AG04449 (cell line): Measurements from ENCODE around the gene BRD7.

ENCODE experiments used
- CTCF ChIA-PET: fragments of 350-600 bp; formaldehyde crosslinking; extraction: SDS; loops from one replicate; lab custom pipeline; 2021; ENCODE audit warnings: antibody characterized with exemption; lab: Yijun Ruan, JAX
- POLR2A ChIA-PET: fragments of 400-600, 350-600 bp; formaldehyde crosslinking; extraction: SDS; loops from one replicate; lab custom pipeline; 2020; ENCODE audit warnings: antibody characterized with exemption, inconsistent platforms; lab: Yijun Ruan, JAX
- DNase-seq: peaks from one replicate; pipeline ENCODE4 v3.0.0-alpha.2; 2010; ENCODE audit warnings: low read depth, low spot score
- H3K4me3 ChIP-seq: 2 replicates; pipeline ENCODE4 v1.5.1; 2011; ENCODE audit warnings: low read depth, mild to moderate bottlenecking, control low read depth, low read length
- TF ChIP-seq, protein P1 (sequence below): IDR thresholded peaks from one replicate; pipeline ENCODE4 v1.5.1; 2011; ENCODE audit warnings: mild to moderate bottlenecking, moderate library complexity, low read length, control low read depth, inconsistent platforms; ENCODE audit not compliant: insufficient read depth; ENCODE audit errors: missing control alignments

BRD7 gene

GRCh38 chr16:50284131-50284911, 84.5 kb downstream of the BRD7 start:
- DNase-seq = no peak
- ChIA-PET CTCF (interaction anchor here (1.0 kb wide), 1 partner anchor 10 kb away, joined by 3 read pairs; no protein-coding TSS in a partner anchor), POLR2A (interaction anchor here (0.5 kb wide), 1 partner anchor 18 kb away, joined by 3 read pairs; the partner anchor contains the start of gene ADCY7)
- TF ChIP-seq, protein P1, sequence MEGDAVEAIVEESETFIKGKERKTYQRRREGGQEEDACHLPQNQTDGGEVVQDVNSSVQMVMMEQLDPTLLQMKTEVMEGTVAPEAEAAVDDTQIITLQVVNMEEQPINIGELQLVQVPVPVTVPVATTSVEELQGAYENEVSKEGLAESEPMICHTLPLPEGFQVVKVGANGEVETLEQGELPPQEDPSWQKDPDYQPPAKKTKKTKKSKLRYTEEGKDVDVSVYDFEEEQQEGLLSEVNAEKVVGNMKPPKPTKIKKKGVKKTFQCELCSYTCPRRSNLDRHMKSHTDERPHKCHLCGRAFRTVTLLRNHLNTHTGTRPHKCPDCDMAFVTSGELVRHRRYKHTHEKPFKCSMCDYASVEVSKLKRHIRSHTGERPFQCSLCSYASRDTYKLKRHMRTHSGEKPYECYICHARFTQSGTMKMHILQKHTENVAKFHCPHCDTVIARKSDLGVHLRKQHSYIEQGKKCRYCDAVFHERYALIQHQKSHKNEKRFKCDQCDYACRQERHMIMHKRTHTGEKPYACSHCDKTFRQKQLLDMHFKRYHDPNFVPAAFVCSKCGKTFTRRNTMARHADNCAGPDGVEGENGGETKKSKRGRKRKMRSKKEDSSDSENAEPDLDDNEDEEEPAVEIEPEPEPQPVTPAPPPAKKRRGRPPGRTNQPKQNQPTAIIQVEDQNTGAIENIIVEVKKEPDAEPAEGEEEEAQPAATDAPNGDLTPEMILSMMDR = no peak
- no peak overlapping the region for H3K4me3 ChIP-seq

DNA sequence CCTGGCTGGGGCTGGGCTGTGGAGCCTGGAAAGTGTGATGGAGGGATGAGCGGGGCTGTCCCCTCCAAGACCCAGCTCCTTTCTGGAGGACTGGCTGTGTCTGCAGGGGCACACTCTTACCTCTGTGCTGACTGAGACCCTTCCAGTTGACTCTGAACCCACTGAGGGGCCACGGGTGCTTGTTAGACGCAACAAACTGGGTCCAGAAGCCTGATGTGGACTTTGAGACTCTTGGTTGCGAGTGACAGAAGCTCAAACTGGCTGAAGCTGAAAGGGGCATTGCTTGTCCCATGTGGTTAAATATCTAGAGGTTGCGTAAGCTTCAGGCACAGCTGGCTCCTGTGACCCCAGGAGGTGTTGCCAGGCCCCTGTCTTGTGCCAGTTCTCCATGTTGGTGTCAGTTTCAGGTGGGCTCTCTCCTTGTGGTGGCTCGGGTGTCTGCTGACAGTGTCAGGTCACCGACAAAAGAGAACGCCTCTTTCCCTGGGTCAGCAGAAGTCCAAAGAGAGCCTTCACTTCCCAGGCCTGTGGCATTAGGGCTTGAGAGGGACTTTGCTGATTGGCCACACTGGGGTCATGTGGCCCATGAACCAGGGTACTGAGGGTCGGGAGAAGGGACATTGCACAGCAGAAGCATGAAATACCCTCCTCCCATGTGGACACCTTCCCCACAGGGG, 85.7 kb downstream of the BRD7 start:
- no peak for DNase-seq
- ChIA-PET POLR2A (no interaction called here), CTCF (interaction anchor here (0.6 kb wide), 1 partner anchor 42 kb away, joined by 3 read pairs; no protein-coding TSS in a partner anchor)

DNA sequence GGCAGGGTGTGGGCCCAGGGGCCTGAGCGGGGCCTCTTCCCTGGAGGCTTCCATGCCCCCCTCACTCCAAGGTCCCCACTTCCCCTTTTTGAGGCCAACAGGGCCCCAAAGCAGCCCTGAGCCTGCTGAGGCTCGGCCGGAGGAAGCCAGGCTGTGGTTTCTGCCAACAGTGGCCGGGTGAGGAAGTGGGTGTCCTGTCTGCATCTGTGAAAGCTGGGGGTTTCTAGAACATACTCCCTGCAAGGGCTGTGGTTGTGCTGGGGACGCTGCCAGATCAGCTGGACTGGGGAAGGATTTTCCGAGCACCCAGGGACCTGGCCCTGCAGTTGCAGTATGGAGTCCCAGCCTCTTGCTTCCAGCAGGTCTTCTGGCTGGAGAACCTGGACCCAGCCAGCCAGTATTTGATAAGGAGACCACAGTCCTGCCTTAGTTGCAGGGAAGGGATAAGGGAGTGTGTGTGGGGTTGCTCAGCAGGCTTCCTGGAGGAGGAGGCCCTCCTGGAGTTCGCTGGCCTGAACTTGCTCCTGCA, 86.7 kb downstream of the BRD7 start:
- POLR2A ChIA-PET = interaction anchor here (0.7 kb wide), 1 partner anchor 11 kb away, joined by 3 read pairs; no protein-coding TSS in a partner anchor

More for the DNA sequence above, 85.7 kb downstream of the BRD7 start:
- H3K4me3 ChIP-seq = no peak overlapping the region
- TF ChIP-seq, protein P1 = no peak

GRCh38 chr16:50281391-50282009, 87.3 kb downstream of the BRD7 start:
- POLR2A ChIA-PET = interaction anchor here (0.7 kb wide), 1 partner anchor 10 kb away, joined by 3 read pairs; no protein-coding TSS in a partner anchor

More for the DNA sequence above, 86.7 kb downstream of the BRD7 start:
- H3K4me3 ChIP-seq = no peak overlapping the region
- TF ChIP-seq, protein P1 = no peak
- CTCF ChIA-PET = interaction anchor here (0.9 kb wide), 1 partner anchor 12 kb away, joined by 4 read pairs; no protein-coding TSS in a partner anchor
- DNase-seq = no peak

DNA sequence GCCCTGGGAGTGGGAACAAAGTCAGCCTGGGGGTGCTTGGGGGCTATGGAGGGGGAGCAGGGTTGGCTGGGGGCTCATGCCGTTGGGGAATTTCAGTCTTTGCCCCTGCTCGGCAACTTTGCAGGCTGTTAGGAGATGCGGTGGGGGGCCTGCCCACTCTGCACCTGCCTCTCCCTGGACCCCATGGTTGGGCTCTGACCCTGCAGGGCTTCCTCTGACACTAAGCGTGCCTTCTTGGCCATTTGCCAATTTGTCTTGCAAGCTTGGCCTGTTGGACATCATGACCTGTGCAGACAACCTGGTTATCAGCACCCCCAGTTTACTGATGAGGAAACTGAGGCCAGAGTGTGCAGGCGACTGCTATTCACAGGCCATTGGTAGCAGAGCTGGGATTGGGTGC, 87.9 kb downstream of the BRD7 start:
- H3K4me3 ChIP-seq = no peak overlapping the region
- TF ChIP-seq, protein P1 = no peak
- no peak for DNase-seq
- ChIA-PET CTCF (interaction anchor here (0.9 to 1.0 kb wide), 2 partner anchors 11 to 13 kb away, joined by 4 read pairs; no protein-coding TSS in a partner anchor), POLR2A (no interaction called here)

More at GRCh38 chr16:50281391-50282009, 87.3 kb downstream of the BRD7 start:
- TF ChIP-seq, protein P1 = no peak
- DNase-seq = no peak
- H3K4me3 ChIP-seq = no peak overlapping the region
- CTCF ChIA-PET = interaction anchor here (0.9 kb wide), 1 partner anchor 13 kb away, joined by 4 read pairs; no protein-coding TSS in a partner anchor
